Measurements from ENCODE around the gene TMEM179. TPM values are rescaled to one million over a fixed set of nuclear protein-coding genes. Genes with fewer than 3 reads are reported as not detected.

The TMEM179 gene
- total RNA-seq, 3 donors from 2014 or later (not counting 1 experiment from before 2014, with no cell fraction given): not detected

DNA sequence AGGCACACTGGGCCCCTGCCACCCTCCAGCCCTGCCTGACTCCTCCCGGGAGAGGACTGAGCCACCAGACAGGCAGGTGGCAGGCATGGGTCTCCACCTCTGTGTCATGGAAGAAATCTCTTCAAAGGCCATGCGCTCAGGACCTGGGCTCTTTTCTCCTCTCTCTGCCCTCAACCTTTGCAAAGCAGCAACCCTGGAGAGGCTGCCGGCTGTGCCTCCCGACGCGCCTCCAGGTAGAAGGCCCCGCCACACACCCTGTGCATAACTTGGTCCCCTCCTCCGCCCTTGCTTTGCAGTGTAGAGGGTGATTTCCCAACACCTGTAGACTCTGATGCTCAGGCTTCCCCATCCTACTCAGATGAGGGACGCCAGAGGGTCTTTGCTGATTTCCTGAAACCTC is 28.2 kb upstream of the TMEM179 start:
- H3K27me3 Mint-ChIP-seq (ENCODE audit: low read depth in 2 of 2): peaks cover 3 to 13% of the 10 kb centered on the region in 2 donors
- H3K36me3 Mint-ChIP-seq: no peaks in the 10 kb centered on the region
- H3K4me3 Mint-ChIP-seq: no peak overlapping the region
- DNase-seq (no peak), ATAC-seq (no peak)
- no peaks in the 10 kb centered on the region for H3K36me3 ChIP-seq (ENCODE audit: control insufficient read depth, insufficient read depth, low read length)
- no peak overlapping the region for H3K4me3 ChIP-seq (ENCODE audit: low read length)
- H3K27ac ChIP-seq (ENCODE audit: low read length): no peak overlapping the region
- intact Hi-C loops (cut with micrococcal nuclease): no loop called here
- no peak for TF ChIP-seq CTCF (IDR thresholded peaks at IDR 0.05)
- H3K9me3 ChIP-seq (ENCODE audit: control insufficient read depth, insufficient read depth, low read length): peaks cover 9% of the 10 kb centered on the region
- H3K9me3 Mint-ChIP-seq: peaks cover 2 to 3% of the 10 kb centered on the region in 2 donors
- H3K27me3 ChIP-seq (ENCODE audit: control insufficient read depth, insufficient read depth, low read length): no peaks in the 10 kb centered on the region
- WGBS (ENCODE audit: insufficient coverage): 79% methylated on average over 8 of the region's 9 CpGs
- no peak overlapping the region for H3K27ac Mint-ChIP-seq
- no peaks in the 10 kb centered on the region for H3K4me1 Mint-ChIP-seq
- H3K4me1 ChIP-seq (ENCODE audit: control insufficient read depth, insufficient read depth, low read length): no peaks in the 10 kb centered on the region

DNA sequence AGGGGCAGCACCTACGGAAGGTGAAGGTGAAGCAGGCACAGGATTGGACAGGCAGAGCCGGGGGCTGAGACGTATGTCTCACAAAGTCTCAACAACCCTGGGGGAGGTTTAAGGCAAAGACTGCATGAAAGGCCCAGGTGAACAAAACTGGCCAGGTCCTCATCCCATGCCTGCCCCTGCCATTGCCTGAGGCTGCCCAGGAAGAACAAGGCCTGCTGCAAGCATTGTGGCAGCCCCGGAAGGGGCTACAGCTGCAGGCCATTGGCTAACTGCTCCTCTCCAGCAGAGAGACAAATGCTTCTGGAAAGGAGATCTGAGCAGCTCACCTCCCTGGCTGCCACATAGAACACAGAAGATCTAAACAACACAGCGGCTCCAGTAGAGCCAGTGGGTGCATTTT is 20.4 kb upstream of the TMEM179 start:
- Histone ChIP-seq H3K9me3 (ENCODE audit: control insufficient read depth, insufficient read depth, low read length) (peaks cover 9% of the 10 kb centered on the region), H3K4me3 (ENCODE audit: low read length) (no peak overlapping the region), H3K4me1 (ENCODE audit: control insufficient read depth, insufficient read depth, low read length) (no peaks in the 10 kb centered on the region), H3K27ac (ENCODE audit: low read length) (no peak overlapping the region), H3K36me3 (ENCODE audit: control insufficient read depth, insufficient read depth, low read length) (no peaks in the 10 kb centered on the region), H3K27me3 (ENCODE audit: control insufficient read depth, insufficient read depth, low read length) (peaks cover 3% of the 10 kb centered on the region)
- 52% methylated on average over 4 of the region's 5 CpGs for WGBS (ENCODE audit: insufficient coverage)
- ATAC-seq (no peak), DNase-seq (no peak)
- no peak for TF ChIP-seq CTCF (IDR thresholded peaks at IDR 0.05)
- Mint-ChIP-seq H3K4me3 (no peak overlapping the region), H3K27me3 (ENCODE audit: low read depth in 2 of 2) (peaks cover 19 to 37% of the 10 kb centered on the region in 2 donors), H3K27ac (no peak overlapping the region), H3K36me3 (no peaks in the 10 kb centered on the region), H3K4me1 (no peaks in the 10 kb centered on the region), H3K9me3 (peaks cover 3 to 6% of the 10 kb centered on the region in 2 donors)
- intact Hi-C loops (cut with micrococcal nuclease): no loop called here

DNA sequence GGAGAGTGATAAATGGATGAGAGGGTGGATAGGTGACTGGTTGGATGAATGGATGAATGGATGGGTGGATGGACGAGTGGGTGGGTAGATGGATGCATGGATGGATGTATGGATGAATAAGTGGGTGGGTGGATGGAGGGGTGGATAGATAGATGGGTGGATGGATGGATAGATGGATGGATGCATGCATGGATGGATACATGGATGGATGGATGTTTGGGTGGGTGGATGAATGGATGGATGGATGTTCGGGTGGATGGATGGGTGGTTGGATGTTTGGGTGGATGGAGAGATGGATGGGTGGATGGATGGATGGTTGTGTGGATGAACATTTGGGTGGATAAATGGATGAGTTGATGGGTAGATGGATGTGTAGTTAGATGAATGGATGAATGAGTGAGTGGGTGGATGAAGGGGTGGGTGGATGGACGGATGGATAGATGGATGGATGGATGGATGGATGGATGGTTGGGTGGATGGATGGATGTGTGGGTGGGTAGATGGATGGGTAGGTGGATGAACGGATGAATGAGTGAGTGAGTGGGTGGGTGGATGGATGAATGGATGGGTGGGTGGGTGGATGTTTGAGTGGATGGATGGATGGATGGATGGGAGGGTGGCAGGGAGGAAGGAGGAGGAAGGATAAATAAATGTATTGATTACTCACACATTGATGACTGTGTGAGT is 9.7 kb upstream of the TMEM179 start:
- H3K27me3 Mint-ChIP-seq (ENCODE audit: low read depth in 2 of 2): peaks cover 24 to 30% of the 10 kb centered on the region in 2 donors

More for the DNA sequence above, 9.7 kb upstream of the TMEM179 start:
- H3K36me3 Mint-ChIP-seq: no peaks in the 10 kb centered on the region
- no peaks in the 10 kb centered on the region for H3K9me3 ChIP-seq (ENCODE audit: control insufficient read depth, insufficient read depth, low read length)
- DNase-seq: no peak
- no peak overlapping the region for H3K4me3 Mint-ChIP-seq
- no peak overlapping the region for H3K4me3 ChIP-seq (ENCODE audit: low read length)
- H3K27me3 ChIP-seq (ENCODE audit: control insufficient read depth, insufficient read depth, low read length): no peaks in the 10 kb centered on the region
- no peaks in the 10 kb centered on the region for H3K4me1 ChIP-seq (ENCODE audit: control insufficient read depth, insufficient read depth, low read length)
- ATAC-seq: no peak
- H3K4me1 Mint-ChIP-seq: no peaks in the 10 kb centered on the region
- intact Hi-C loops (cut with micrococcal nuclease): no loop called here
- no peak overlapping the region for H3K27ac ChIP-seq (ENCODE audit: low read length)
- H3K36me3 ChIP-seq (ENCODE audit: control insufficient read depth, insufficient read depth, low read length): no peaks in the 10 kb centered on the region
- 53% methylated on average over 4 of the region's 4 CpGs for whole genome bisulfite sequencing (ENCODE audit: insufficient coverage)
- no peak overlapping the region for H3K27ac Mint-ChIP-seq
- H3K9me3 Mint-ChIP-seq: no peaks in the 10 kb centered on the region
- TF ChIP-seq CTCF (IDR thresholded peaks at IDR 0.05): no peak

All from natural killer cell (primary cell).